ENCODE results near the gene OSBPL3. TPM values are rescaled to one million over a fixed set of nuclear protein-coding genes. Genes with fewer than 3 reads are reported as not detected.

Gene OSBPL3
- total RNA-seq, 1 donor from 2014 or later: 8.0 TPM

DNA sequence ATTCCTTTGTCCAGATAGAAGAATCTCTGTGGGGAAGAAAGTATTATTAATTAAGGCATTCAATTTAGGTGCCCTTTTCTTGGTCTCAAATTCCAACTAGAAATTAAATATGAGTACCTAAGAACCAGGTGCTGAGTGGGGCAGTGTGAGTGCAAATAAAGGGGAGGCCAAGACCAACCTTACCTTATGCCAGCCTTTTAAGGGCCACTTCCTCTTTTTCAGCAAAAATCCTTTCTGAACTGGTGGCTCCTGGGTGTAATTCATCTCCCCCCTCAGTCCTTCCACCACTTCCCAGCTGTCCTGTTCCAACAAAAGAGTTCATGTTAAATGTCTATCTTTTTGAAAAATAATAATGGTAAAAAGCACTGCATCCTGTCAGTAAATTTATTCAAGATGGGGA, 108.2 kb downstream of the OSBPL3 start:
- Mint-ChIP-seq H3K4me3 (no peak overlapping the region), H3K9me3 (no peaks in the 10 kb centered on the region), H3K4me1 (peaks cover 6% of the 10 kb centered on the region), H3K36me3 (peaks cover 6% of the 10 kb centered on the region), H3K27ac (no peak overlapping the region), H3K27me3 (ENCODE audit: insufficient read depth, low read depth) (peaks cover 2% of the 10 kb centered on the region)
- no peaks in the 10 kb centered on the region for H3K36me3 ChIP-seq
- peaks cover 5% of the 10 kb centered on the region for H3K4me1 ChIP-seq
- H3F3A ChIP-seq (ENCODE audit: low read depth): no peaks in the 10 kb centered on the region
- DNase-seq (ENCODE audit: low spot score): no peak
- TF ChIP-seq EZH2phosphoT487 (IDR thresholded peaks at IDR 0.05) (no peak), EZH2 (IDR thresholded peaks at IDR 0.05) (no peak)
- TF ChIP-seq, protein P1, sequence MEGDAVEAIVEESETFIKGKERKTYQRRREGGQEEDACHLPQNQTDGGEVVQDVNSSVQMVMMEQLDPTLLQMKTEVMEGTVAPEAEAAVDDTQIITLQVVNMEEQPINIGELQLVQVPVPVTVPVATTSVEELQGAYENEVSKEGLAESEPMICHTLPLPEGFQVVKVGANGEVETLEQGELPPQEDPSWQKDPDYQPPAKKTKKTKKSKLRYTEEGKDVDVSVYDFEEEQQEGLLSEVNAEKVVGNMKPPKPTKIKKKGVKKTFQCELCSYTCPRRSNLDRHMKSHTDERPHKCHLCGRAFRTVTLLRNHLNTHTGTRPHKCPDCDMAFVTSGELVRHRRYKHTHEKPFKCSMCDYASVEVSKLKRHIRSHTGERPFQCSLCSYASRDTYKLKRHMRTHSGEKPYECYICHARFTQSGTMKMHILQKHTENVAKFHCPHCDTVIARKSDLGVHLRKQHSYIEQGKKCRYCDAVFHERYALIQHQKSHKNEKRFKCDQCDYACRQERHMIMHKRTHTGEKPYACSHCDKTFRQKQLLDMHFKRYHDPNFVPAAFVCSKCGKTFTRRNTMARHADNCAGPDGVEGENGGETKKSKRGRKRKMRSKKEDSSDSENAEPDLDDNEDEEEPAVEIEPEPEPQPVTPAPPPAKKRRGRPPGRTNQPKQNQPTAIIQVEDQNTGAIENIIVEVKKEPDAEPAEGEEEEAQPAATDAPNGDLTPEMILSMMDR (IDR thresholded peaks at IDR 0.05): no peak
- H2AFZ ChIP-seq (replicated peaks): no peak overlapping the region
- H3K9me3 ChIP-seq (ENCODE audit: low read depth): no peaks in the 10 kb centered on the region
- H3K9ac ChIP-seq: no peak overlapping the region
- H3K4me2 ChIP-seq: no peak overlapping the region
- H4K20me1 ChIP-seq (ENCODE audit: low read depth): no peaks in the 10 kb centered on the region
- H3K4me3 ChIP-seq: no peak overlapping the region
- H3K27me3 ChIP-seq: no peaks in the 10 kb centered on the region
- no peak overlapping the region for H3K27ac ChIP-seq
- no peaks in the 10 kb centered on the region for H3K79me2 ChIP-seq (ENCODE audit: low read depth)

DNA sequence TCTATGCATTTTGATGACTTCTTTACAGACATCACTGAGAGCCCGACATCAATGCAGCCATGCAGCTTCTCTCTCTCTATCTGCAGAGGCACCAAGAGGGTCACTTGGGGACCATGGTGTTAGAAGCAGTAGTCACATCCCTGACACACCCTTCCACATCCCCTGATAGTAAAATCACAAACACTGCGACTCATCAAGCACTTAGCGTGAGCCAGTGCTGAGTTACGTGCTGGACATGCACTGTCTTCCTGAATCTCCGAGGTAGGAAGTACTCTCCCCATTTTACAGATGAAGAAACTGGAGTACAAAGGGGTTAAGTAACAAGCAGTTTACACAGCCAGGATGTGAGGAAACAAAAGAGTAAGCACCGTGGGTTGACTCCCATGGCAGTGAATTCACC, 109.2 kb downstream of the OSBPL3 start:
- Mint-ChIP-seq H3K27me3 (ENCODE audit: insufficient read depth, low read depth) (peaks cover 2% of the 10 kb centered on the region), H3K9me3 (no peaks in the 10 kb centered on the region), H3K4me1 (peaks cover 6% of the 10 kb centered on the region), H3K36me3 (peaks cover 10% of the 10 kb centered on the region), H3K4me3 (no peak overlapping the region), H3K27ac (no peak overlapping the region)
- no peaks in the 10 kb centered on the region for H3K79me2 ChIP-seq (ENCODE audit: low read depth)
- H2AFZ ChIP-seq (replicated peaks): no peak overlapping the region
- H3K9me3 ChIP-seq (ENCODE audit: low read depth): no peaks in the 10 kb centered on the region
- H3K4me2 ChIP-seq: no peak overlapping the region
- H3K9ac ChIP-seq: no peak overlapping the region
- H3K4me1 ChIP-seq: peaks cover 5% of the 10 kb centered on the region
- no peaks in the 10 kb centered on the region for H3F3A ChIP-seq (ENCODE audit: low read depth)
- no peaks in the 10 kb centered on the region for H3K36me3 ChIP-seq
- TF ChIP-seq EZH2 (IDR thresholded peaks at IDR 0.05) (no peak), EZH2phosphoT487 (IDR thresholded peaks at IDR 0.05) (no peak)
- TF ChIP-seq, protein P1 (IDR thresholded peaks at IDR 0.05): no peak
- no peak for DNase-seq (ENCODE audit: low spot score)
- no peaks in the 10 kb centered on the region for H4K20me1 ChIP-seq (ENCODE audit: low read depth)
- H3K27ac ChIP-seq: no peak overlapping the region
- H3K4me3 ChIP-seq: no peak overlapping the region
- H3K27me3 ChIP-seq: no peaks in the 10 kb centered on the region

DNA sequence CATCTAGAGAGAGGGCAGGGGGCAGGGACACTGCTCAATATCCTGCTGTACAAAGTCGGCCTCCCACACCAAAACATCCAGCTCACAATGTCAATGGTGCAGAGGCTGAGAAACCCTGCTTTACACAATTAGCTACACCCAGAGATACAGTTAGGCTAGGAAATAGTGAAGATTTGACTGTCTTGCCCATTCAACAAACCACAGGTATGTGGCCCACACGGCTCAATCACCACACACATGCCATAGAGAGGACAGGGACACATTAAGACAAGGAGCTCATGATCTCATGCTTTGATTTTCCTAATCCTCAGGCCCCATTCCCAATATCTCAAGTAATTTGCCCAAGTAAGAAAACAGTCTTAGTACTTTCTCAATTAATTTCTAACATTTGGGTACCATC, 110.4 kb downstream of the OSBPL3 start:
- no peak overlapping the region for H3K4me3 ChIP-seq
- no peaks in the 10 kb centered on the region for H3K36me3 ChIP-seq
- H3K9me3 Mint-ChIP-seq: no peaks in the 10 kb centered on the region
- H3F3A ChIP-seq (ENCODE audit: low read depth): no peaks in the 10 kb centered on the region
- peaks cover 6% of the 10 kb centered on the region for H3K4me1 Mint-ChIP-seq
- no peak overlapping the region for H3K4me2 ChIP-seq
- H3K4me3 Mint-ChIP-seq: no peak overlapping the region
- H3K9ac ChIP-seq: no peak overlapping the region
- H3K36me3 Mint-ChIP-seq: peaks cover 16% of the 10 kb centered on the region
- no peak overlapping the region for H3K27ac ChIP-seq
- peaks cover 5% of the 10 kb centered on the region for H3K4me1 ChIP-seq
- TF ChIP-seq EZH2phosphoT487 (IDR thresholded peaks at IDR 0.05) (no peak), EZH2 (IDR thresholded peaks at IDR 0.05) (no peak)
- TF ChIP-seq, protein P1 (IDR thresholded peaks at IDR 0.05): no peak
- H3K27ac Mint-ChIP-seq: no peak overlapping the region
- no peaks in the 10 kb centered on the region for H3K79me2 ChIP-seq (ENCODE audit: low read depth)
- no peaks in the 10 kb centered on the region for H3K9me3 ChIP-seq (ENCODE audit: low read depth)
- H3K27me3 ChIP-seq: no peaks in the 10 kb centered on the region
- DNase-seq (ENCODE audit: low spot score): no peak
- H2AFZ ChIP-seq (replicated peaks): no peak overlapping the region
- H3K27me3 Mint-ChIP-seq (ENCODE audit: insufficient read depth, low read depth): no peaks in the 10 kb centered on the region
- no peaks in the 10 kb centered on the region for H4K20me1 ChIP-seq (ENCODE audit: low read depth)

Data from neural progenitor cell (in vitro differentiated cells).